Mesenchymal stem cell (in vitro differentiated cells and primary cell): ENCODE data around the gene RBM15B.

Experiments used
- DNase-seq: peaks from one replicate; pipeline ENCODE4 v3.0.0-alpha.2; 2013
- H2AFZ ChIP-seq: one replicate; pipeline ENCODE4 v1.6.1; 2013; ENCODE audit warnings: low read depth, mild to moderate bottlenecking, control low read depth, inconsistent platforms, low read length, moderate library complexity
- H2AK5ac ChIP-seq: 2 replicates; pipeline ENCODE4 v1.6.1; 2013; ENCODE audit warnings: low read length, moderate library complexity, mild to moderate bottlenecking, inconsistent platforms; ENCODE audit not compliant: severe bottlenecking
- H2BK120ac ChIP-seq: one replicate; pipeline ENCODE4 v1.6.1; 2013; ENCODE audit warnings: low read depth, mild to moderate bottlenecking, inconsistent platforms, low read length, moderate library complexity
- H2BK12ac ChIP-seq, 2 experiments: one replicate each; pipeline ENCODE4 v1.6.1; 2013; ENCODE audit warnings: inconsistent platforms in 2 of 2, low read length in 2 of 2, mild to moderate bottlenecking in 2 of 2, moderate library complexity in 2 of 2, control low read depth in 1 of 2
- H2BK15ac ChIP-seq: one replicate; pipeline ENCODE4 v1.6.1; 2013; ENCODE audit warnings: mild to moderate bottlenecking, low read depth, inconsistent platforms; ENCODE audit not compliant: poor library complexity, severe bottlenecking
- H2BK5ac ChIP-seq: 2 replicates; pipeline ENCODE4 v1.6.1; 2013; ENCODE audit warnings: low read depth, mild to moderate bottlenecking, low read length, control low read depth, inconsistent platforms; ENCODE audit not compliant: poor library complexity, severe bottlenecking
- H3K14ac ChIP-seq, 2 experiments: one replicate each; pipeline ENCODE4 v1.6.1; 2013; ENCODE audit warnings: inconsistent platforms in 2 of 2, low read length in 2 of 2, control low read depth in 1 of 2, mild to moderate bottlenecking in 1 of 2, moderate library complexity in 1 of 2
- H3K18ac ChIP-seq, 2 experiments: one replicate each; pipeline ENCODE4 v1.6.1; 2013; ENCODE audit warnings: inconsistent platforms in 2 of 2, low read length in 2 of 2, control low read depth in 1 of 2, low read depth in 1 of 2, mild to moderate bottlenecking in 1 of 2
- H3K23ac ChIP-seq, 2 experiments: one replicate each; pipeline ENCODE4 v1.6.1; 2013; ENCODE audit warnings: inconsistent platforms in 2 of 2, low read length in 2 of 2, mild to moderate bottlenecking in 2 of 2, moderate library complexity in 2 of 2, control low read depth in 1 of 2
- H3K27ac ChIP-seq: 2 replicates; pipeline ENCODE4 v1.5.1; 2013; ENCODE audit warnings: mild to moderate bottlenecking, moderate library complexity, low read length, control low read depth, inconsistent platforms; ENCODE audit not compliant: poor library complexity, severe bottlenecking
- H3K27me3 ChIP-seq, 2 experiments: 2 replicates each; pipeline versions ENCODE4 v1.6.1 to v1.7.0; 2013; ENCODE audit warnings: low read length in 2 of 2, mild to moderate bottlenecking in 2 of 2, moderate library complexity in 2 of 2, control low read depth in 1 of 2, inconsistent platforms in 1 of 2; ENCODE audit not compliant: control insufficient read depth in 1 of 2, insufficient read depth in 1 of 2
- H3K36me3 ChIP-seq, 2 experiments: 2 replicates each; pipeline versions ENCODE4 v1.6.1 to v1.7.0; 2013; ENCODE audit warnings: low read length in 2 of 2, control low read depth in 1 of 2, inconsistent platforms in 1 of 2, low read depth in 1 of 2, mild to moderate bottlenecking in 1 of 2; ENCODE audit not compliant: insufficient read depth in 2 of 2, control insufficient read depth in 1 of 2
- H3K4ac ChIP-seq, 2 experiments: one replicate each; pipeline ENCODE4 v1.6.1; 2013; ENCODE audit warnings: inconsistent platforms in 2 of 2, low read length in 2 of 2, mild to moderate bottlenecking in 2 of 2, moderate library complexity in 2 of 2, control low read depth in 1 of 2, low read depth in 1 of 2
- H3K4me1 ChIP-seq: 2 replicates; pipeline ENCODE4 v1.6.1; 2013; ENCODE audit warnings: low read depth, low read length, control low read depth; ENCODE audit not compliant: control insufficient read depth, insufficient read depth
- H3K4me2 ChIP-seq: 2 replicates; pipeline ENCODE4 v1.6.1; 2013; ENCODE audit warnings: low read length, mild to moderate bottlenecking, inconsistent platforms; ENCODE audit not compliant: poor library complexity, severe bottlenecking
- H3K4me3 ChIP-seq, 2 experiments: 2 replicates each; pipeline versions ENCODE4 v1.5.1 to v1.7.0; 2013; ENCODE audit warnings: low read length in 2 of 2, mild to moderate bottlenecking in 2 of 2, control low read depth in 1 of 2, low read depth in 1 of 2; ENCODE audit not compliant: insufficient read depth in 1 of 2
- H3K79me1 ChIP-seq: replicated peaks from 2 replicates; pipeline ENCODE4 v1.6.1; 2013; ENCODE audit warnings: mild to moderate bottlenecking, control low read depth, low read length, inconsistent platforms; ENCODE audit not compliant: poor library complexity, severe bottlenecking
- H3K9ac ChIP-seq: 2 replicates; pipeline ENCODE4 v1.7.0; 2013; ENCODE audit warnings: mild to moderate bottlenecking, low read length, moderate library complexity
- H3K9me3 ChIP-seq: 2 replicates; pipeline ENCODE4 v1.7.0; 2013; ENCODE audit warnings: mild to moderate bottlenecking, low read length; ENCODE audit not compliant: control insufficient read depth
- H4K8ac ChIP-seq: one replicate; pipeline ENCODE4 v1.6.1; 2013; ENCODE audit warnings: inconsistent platforms, mild to moderate bottlenecking, low read length, moderate library complexity
- H4K91ac ChIP-seq: one replicate; pipeline ENCODE4 v1.6.1; 2013; ENCODE audit warnings: mild to moderate bottlenecking, low read length, inconsistent platforms
- WGBS: methylation state at CpG from one replicate; pipeline ENCODE4 v1.1.7; 2013; ENCODE audit warnings: mixed read lengths; 5-methylcytosine and 5-hydroxymethylcytosine counted together

RBM15B gene

GRCh38 chr3:51353131-51353530 lies 38.0 kb upstream of the RBM15B start:
- H3K18ac ChIP-seq, result no peak overlapping the region
- H3K4ac ChIP-seq, result no peak overlapping the region
- no peak overlapping the region for H3K4me3 ChIP-seq
- DNase-seq, result no peak
- no peaks in the 10 kb centered on the region for H3K36me3 ChIP-seq
- no peaks in the 10 kb centered on the region for H3K4me1 ChIP-seq
- no peaks in the 10 kb centered on the region for H3K9me3 ChIP-seq
- no peak overlapping the region for H2BK120ac ChIP-seq
- H3K27ac ChIP-seq, result no peak overlapping the region
- H3K9ac ChIP-seq, result no peak overlapping the region
- H3K4me2 ChIP-seq, result no peak overlapping the region
- 90% methylated on average over 3 of the region's 4 CpGs for WGBS
- H3K79me1 ChIP-seq, result no peaks in the 10 kb centered on the region
- H2BK12ac ChIP-seq, result no peak overlapping the region
- no peak overlapping the region for H4K8ac ChIP-seq
- H2AFZ ChIP-seq, result no peak overlapping the region
- no peak overlapping the region for H2AK5ac ChIP-seq
- no peak overlapping the region for H4K91ac ChIP-seq
- H3K23ac ChIP-seq, result no peak overlapping the region
- H2BK15ac ChIP-seq, result no peak overlapping the region
- H3K14ac ChIP-seq, result no peak overlapping the region
- no peak overlapping the region for H2BK5ac ChIP-seq
- no peaks in the 10 kb centered on the region for H3K27me3 ChIP-seq

- no peak overlapping the region for H2BK12ac ChIP-seq
- H3K23ac ChIP-seq, result no peak overlapping the region
- H3K4me1 ChIP-seq, result no peaks in the 10 kb centered on the region
- H3K4me3 ChIP-seq, result no peak overlapping the region
- no peak for DNase-seq
- no peaks in the 10 kb centered on the region for H3K36me3 ChIP-seq
- 86% methylated on average over 1 of the region's 1 CpG for WGBS
- no peak overlapping the region for H3K4ac ChIP-seq
- H3K14ac ChIP-seq, result no peak overlapping the region
- H3K27ac ChIP-seq, result no peak overlapping the region
- no peak overlapping the region for H2BK5ac ChIP-seq
- no peaks in the 10 kb centered on the region for H3K79me1 ChIP-seq
- H2AK5ac ChIP-seq, result no peak overlapping the region
- H3K4me2 ChIP-seq, result no peak overlapping the region
- no peak overlapping the region for H2BK15ac ChIP-seq
- no peaks in the 10 kb centered on the region for H3K27me3 ChIP-seq
- H4K8ac ChIP-seq, result no peak overlapping the region
- no peak overlapping the region for H4K91ac ChIP-seq
- no peak overlapping the region for H2AFZ ChIP-seq
- H3K9me3 ChIP-seq, result no peaks in the 10 kb centered on the region
- H3K18ac ChIP-seq, result no peak overlapping the region
- H2BK120ac ChIP-seq, result no peak overlapping the region
- no peak overlapping the region for H3K9ac ChIP-seq
Measured at GRCh38 chr3:51353691-51354090, 37.4 kb upstream of the RBM15B start.

GRCh38 chr3:51354172-51354571 lies 36.9 kb upstream of the RBM15B start:
- no peak overlapping the region for H4K91ac ChIP-seq
- no peaks in the 10 kb centered on the region for H3K79me1 ChIP-seq
- H3K18ac ChIP-seq, result no peak overlapping the region
- H3K23ac ChIP-seq, result no peak overlapping the region
- no peak overlapping the region for H2AFZ ChIP-seq
- H4K8ac ChIP-seq, result no peak overlapping the region
- no peaks in the 10 kb centered on the region for H3K27me3 ChIP-seq
- no peak overlapping the region for H2BK5ac ChIP-seq
- no peak overlapping the region for H3K4me3 ChIP-seq
- no peak overlapping the region for H3K14ac ChIP-seq
- WGBS, result 92% methylated on average over 2 of the region's 2 CpGs
- no peak overlapping the region for H2BK12ac ChIP-seq
- no peaks in the 10 kb centered on the region for H3K36me3 ChIP-seq
- DNase-seq, result no peak
- no peak overlapping the region for H2BK120ac ChIP-seq
- H3K9ac ChIP-seq, result no peak overlapping the region
- no peak overlapping the region for H3K4ac ChIP-seq
- H3K4me2 ChIP-seq, result no peak overlapping the region
- no peaks in the 10 kb centered on the region for H3K9me3 ChIP-seq
- H3K27ac ChIP-seq, result no peak overlapping the region
- H3K4me1 ChIP-seq, result no peaks in the 10 kb centered on the region
- H2BK15ac ChIP-seq, result no peak overlapping the region
- no peak overlapping the region for H2AK5ac ChIP-seq

- Histone ChIP-seq H3K4me2 (no peak overlapping the region), H3K36me3 (no peaks in the 10 kb centered on the region)
- 91% methylated on average over 8 of the region's 9 CpGs for WGBS
Measured at GRCh38 chr3:51354731-51355615, 36.1 kb upstream of the RBM15B start.

More at GRCh38 chr3:51354731-51355615, 36.1 kb upstream of the RBM15B start:
- no peak overlapping the region for H2BK12ac ChIP-seq
- no peak overlapping the region for H4K8ac ChIP-seq
- H3K9me3 ChIP-seq, result no peaks in the 10 kb centered on the region
- H3K9ac ChIP-seq, result no peak overlapping the region
- no peak overlapping the region for H3K4me3 ChIP-seq
- no peak overlapping the region for H4K91ac ChIP-seq
- no peak overlapping the region for H2AFZ ChIP-seq
- no peak overlapping the region for H2BK15ac ChIP-seq
- no peak overlapping the region for H3K4ac ChIP-seq
- no peak overlapping the region for H3K23ac ChIP-seq
- H3K4me1 ChIP-seq, result no peaks in the 10 kb centered on the region
- no peak overlapping the region for H2AK5ac ChIP-seq
- no peak overlapping the region for H2BK5ac ChIP-seq
- H3K27me3 ChIP-seq, result peaks cover 0 to 2% of the 10 kb centered on the region in 2 experiments
- no peak overlapping the region for H3K18ac ChIP-seq
- no peak for DNase-seq
- H3K79me1 ChIP-seq, result no peaks in the 10 kb centered on the region
- no peak overlapping the region for H3K14ac ChIP-seq
- H2BK120ac ChIP-seq, result no peak overlapping the region
- H3K27ac ChIP-seq, result no peak overlapping the region
